ENCODE results near the gene NEDD8. TPM values are rescaled to one million over a fixed set of nuclear protein-coding genes. Genes with fewer than 3 reads are reported as not detected.
"Not testable (repeated sequence)": the region's sequence is repeated elsewhere in the genome, so short reads cannot be mapped to it uniquely, and the experiment has no call there.

The NEDD8 gene
- total RNA-seq, 1 experiment from 2014 or later = 214 TPM

DNA sequence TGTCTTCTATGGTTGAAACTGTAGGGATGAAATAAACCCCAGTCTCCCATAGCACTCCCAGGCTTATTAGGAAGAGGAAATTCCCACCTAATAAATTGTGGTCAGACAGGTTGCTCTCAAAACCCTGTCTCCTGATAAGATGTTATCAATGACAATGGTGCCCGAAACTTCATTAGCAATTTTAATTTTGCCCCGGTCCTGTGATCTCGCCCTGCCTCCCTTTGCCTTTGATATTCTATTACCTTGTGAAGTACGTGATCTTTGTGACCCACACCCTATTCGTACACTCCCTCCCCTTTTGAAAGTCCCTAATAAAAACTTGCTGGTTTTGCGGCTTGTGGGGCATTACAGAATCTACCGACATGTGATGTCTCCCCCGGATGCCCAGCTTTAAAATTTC, 29.6 kb downstream of the NEDD8 start:
- not testable (repeated sequence) for H4K5ac ChIP-seq (ENCODE audit: insufficient read length, low read depth, low read length)
- WGBS (ENCODE audit: extremely low coverage, insufficient read length, low lambda C conversion rate) = no CpG with 5 or more reads among the region's 8 CpGs
- peak overlapping the region; percentile 94 to 98 (median 95) for H3K27ac Mint-ChIP-seq

More for the DNA sequence above, 29.6 kb downstream of the NEDD8 start:
- not testable (repeated sequence) for H3K18ac ChIP-seq (ENCODE audit: insufficient read length, low read depth, low read length); H4K91ac ChIP-seq (ENCODE audit: insufficient read length, low read depth, low read length); H2BK5ac ChIP-seq (ENCODE audit: insufficient read length, low read length); H2BK120ac ChIP-seq (ENCODE audit: low read depth, low read length, poor library complexity, severe bottlenecking); H3K79me2 ChIP-seq (ENCODE audit: insufficient read depth, low read length); H3K4ac ChIP-seq (ENCODE audit: low read depth, low read length); H3K23me2 ChIP-seq (ENCODE audit: insufficient read length, low read depth, low read length, poor library complexity, severe bottlenecking); H3K56ac ChIP-seq (ENCODE audit: insufficient read length, low read depth, low read length); H3K23ac ChIP-seq (ENCODE audit: insufficient read length, low read depth, low read length); H3K27me3 Mint-ChIP-seq (ENCODE audit: low read depth); H2BK20ac ChIP-seq (ENCODE audit: low read depth, low read length, poor library complexity, severe bottlenecking); H3K79me1 ChIP-seq (ENCODE audit: insufficient read depth, low read depth, low read length, poor library complexity, severe bottlenecking); H2AFZ ChIP-seq (ENCODE audit: low read length); H2BK12ac ChIP-seq (ENCODE audit: insufficient read length, low read depth, low read length); H2BK15ac ChIP-seq (ENCODE audit: low read depth, low read length); H4K20me1 ChIP-seq (ENCODE audit: control insufficient read depth, insufficient read depth, insufficient read length); H3K9ac ChIP-seq (ENCODE audit: extremely low read depth, insufficient read length, low read length); H3K27me3 ChIP-seq (ENCODE audit: insufficient read depth, low read length); H4K8ac ChIP-seq (replicated peaks; ENCODE audit: insufficient read length, low read depth, low read length); H3T11ph ChIP-seq (ENCODE audit: low read length); H3K4me1 ChIP-seq (ENCODE audit: insufficient read depth, low read length); H3K14ac ChIP-seq (ENCODE audit: insufficient read depth, low read length); H2AK5ac ChIP-seq (ENCODE audit: insufficient read length, low read length); H3K9me3 ChIP-seq (ENCODE audit: control insufficient read depth, low read depth, low read length)
- peak; percentile 52 for DNase-seq
- Histone ChIP-seq H3K27ac (ENCODE audit: insufficient read length, low read depth, low read length) (peak overlapping the region; percentile 89), H3K4me2 (ENCODE audit: insufficient read depth, insufficient read length, low read length) (peak overlapping the region; percentile 26)
- peaks cover 8 to 15% of the 10 kb centered on the region in 2 experiments for H3K9me3 Mint-ChIP-seq
- peaks cover 29 to 38% of the 10 kb centered on the region in 2 experiments for H3K4me1 Mint-ChIP-seq
- H3K36me3 Mint-ChIP-seq (ENCODE audit: insufficient read depth in 1 of 3, low read depth in 3 of 3) = peaks cover 51 to 80% (median 77%) of the 10 kb centered on the region in 3 experiments
- peak overlapping the region; percentile 28 to 52 for H3K4me3 Mint-ChIP-seq
